ENCODE results near the gene TENM4. TPM values are rescaled to one million over a fixed set of nuclear protein-coding genes. Genes with fewer than 3 reads are reported as not detected.

Gene TENM4
- total and polyA plus RNA-seq, 2 of the 13 experiments (the other 11 are each of a cell fraction or from before 2014, with no cell fraction given) = not detected

- TF ChIP-seq ATM (IDR thresholded peaks at IDR 0.05; ENCODE audit: borderline replicate concordance) (no peak), KLF13 (CRISPR knock-in tag; IDR thresholded peaks at IDR 0.05) (no peak), ZNF24 (IDR thresholded peaks at IDR 0.05) (no peak), STAG1 (CRISPR knock-in tag; IDR thresholded peaks at IDR 0.05) (peak; percentile 62), TFAP4 (IDR thresholded peaks at IDR 0.05; ENCODE audit: borderline replicate concordance, low read depth) (0 out of 2 replicates have a peak, but pooled peaks have one; percentile 15), KIAA2018 (CRISPR knock-in tag; IDR thresholded peaks at IDR 0.05; ENCODE audit: borderline replicate concordance) (no peak), NR2F1 (CRISPR knock-in tag; IDR thresholded peaks at IDR 0.05) (no peak), ZKSCAN5 (CRISPR knock-in tag; IDR thresholded peaks at IDR 0.05) (no peak), ZFP1 (CRISPR knock-in tag; IDR thresholded peaks at IDR 0.05) (no peak), ZNF83 (CRISPR knock-in tag; IDR thresholded peaks at IDR 0.05; ENCODE audit: borderline replicate concordance) (no peak), POLR2A (IDR thresholded peaks at IDR 0.05; ENCODE audit: insufficient read depth in 1 of 2, low read depth in 2 of 2, low read length in 2 of 2) (no peak)
- TF ChIP-seq, protein P1, sequence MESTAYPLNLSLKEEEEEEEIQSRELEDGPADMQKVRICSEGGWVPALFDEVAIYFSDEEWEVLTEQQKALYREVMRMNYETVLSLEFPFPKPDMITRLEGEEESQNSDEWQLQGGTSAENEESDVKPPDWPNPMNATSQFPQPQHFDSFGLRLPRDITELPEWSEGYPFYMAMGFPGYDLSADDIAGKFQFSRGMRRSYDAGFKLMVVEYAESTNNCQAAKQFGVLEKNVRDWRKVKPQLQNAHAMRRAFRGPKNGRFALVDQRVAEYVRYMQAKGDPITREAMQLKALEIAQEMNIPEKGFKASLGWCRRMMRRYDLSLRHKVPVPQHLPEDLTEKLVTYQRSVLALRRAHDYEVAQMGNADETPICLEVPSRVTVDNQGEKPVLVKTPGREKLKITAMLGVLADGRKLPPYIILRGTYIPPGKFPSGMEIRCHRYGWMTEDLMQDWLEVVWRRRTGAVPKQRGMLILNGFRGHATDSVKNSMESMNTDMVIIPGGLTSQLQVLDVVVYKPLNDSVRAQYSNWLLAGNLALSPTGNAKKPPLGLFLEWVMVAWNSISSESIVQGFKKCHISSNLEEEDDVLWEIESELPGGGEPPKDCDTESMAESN (CRISPR knock-in tag; conservative IDR thresholded peaks at IDR 0.05) = no peak
Observed at GRCh38 chr11:78798663-78799062, 642.2 kb downstream of the TENM4 start (continued).

All from HepG2 (cell line).